OCI-LY7 (cell line): ENCODE data around the gene PPP1R3E. TPM values are rescaled to one million over a fixed set of nuclear protein-coding genes. Genes with fewer than 3 reads are reported as not detected.

Experiments
- BruUV-seq: library from RNA; stranded (reverse); fragments of 400-500 nt; replicated peaks from 2 replicates; lab custom pipeline; 2021; lab: Mats Ljungman, UMichigan
- CTCF ChIA-PET: fragments of 300-600 bp; sonication (Branson Sonifier 250); formaldehyde crosslinking; loops from one replicate; lab custom pipeline; 2022; ENCODE audit warnings: antibody characterized with exemption; ENCODE audit not compliant: unreplicated experiment; lab: Charles Lee
- POLR2A ChIA-PET: fragments of 300-600 bp; sonication (Branson Sonifier 250); formaldehyde crosslinking; loops from one replicate; lab custom pipeline; 2022; ENCODE audit warnings: antibody characterized with exemption; lab: Charles Lee
- DNase-seq: peaks from one replicate; pipeline ENCODE4 v3.0.0-alpha.2; 2015; ENCODE audit warnings: low spot score
- H2AFZ ChIP-seq: fragments of 200-600 bp; sonication (generic), shearing (Covaris generic); 2 replicates; pipeline ENCODE4 v1.6.1; 2014; ENCODE audit warnings: mild to moderate bottlenecking, antibody characterized with exemption, low read length, moderate library complexity
- H3K27ac ChIP-seq: fragments of 200-600 bp; sonication (generic); 2 replicates; pipeline ENCODE4 v1.5.1; 2014; ENCODE audit warnings: mixed run types, low read depth, mild to moderate bottlenecking, moderate library complexity, low read length, inconsistent platforms; ENCODE audit not compliant: poor library complexity, severe bottlenecking
- H3K36me3 ChIP-seq: fragments of 200-600 bp; sonication (generic); 2 replicates; pipeline ENCODE4 v1.6.1; 2014; ENCODE audit warnings: mild to moderate bottlenecking, antibody characterized with exemption, low read length, moderate library complexity, mixed read lengths; ENCODE audit not compliant: insufficient read depth
- H3K4me1 ChIP-seq: fragments of 200-600 bp; sonication (generic); 2 replicates; pipeline ENCODE4 v1.5.1; 2014; ENCODE audit warnings: mild to moderate bottlenecking, low read length; ENCODE audit not compliant: insufficient read depth, poor library complexity, severe bottlenecking
- H3K4me2 ChIP-seq: fragments of 200-600 bp; sonication (generic); 2 replicates; pipeline ENCODE4 v1.6.1; 2014; ENCODE audit warnings: mild to moderate bottlenecking, low read length
- H3K4me3 ChIP-seq: fragments of 200-600 bp; sonication (generic); 2 replicates; pipeline ENCODE4 v1.5.1; 2014; ENCODE audit warnings: mild to moderate bottlenecking, low read depth, low read length; ENCODE audit not compliant: poor library complexity, severe bottlenecking
- H3K79me2 ChIP-seq: fragments of 200-600 bp; sonication (generic); 2 replicates; pipeline ENCODE4 v1.6.1; 2016; ENCODE audit warnings: low read depth, mild to moderate bottlenecking, low read length, moderate library complexity, mixed read lengths; ENCODE audit not compliant: insufficient read depth
- H3K9me2 ChIP-seq: fragments of 200-600 bp; sonication (generic); 2 replicates; pipeline ENCODE4 v1.6.1; 2016; ENCODE audit warnings: mild to moderate bottlenecking, low read length, mixed read lengths; ENCODE audit not compliant: insufficient read depth
- H3K9me3 ChIP-seq: fragments of 200-600 bp; sonication (generic); 2 replicates; pipeline ENCODE4 v1.6.1; 2014; ENCODE audit warnings: mild to moderate bottlenecking, mixed run types, low read length, mixed read lengths
- H4K20me1 ChIP-seq: fragments of 200-600 bp; sonication (generic); 2 replicates; pipeline ENCODE4 v1.6.1; 2014; ENCODE audit warnings: mild to moderate bottlenecking, antibody characterized with exemption, low read length, moderate library complexity, mixed read lengths; ENCODE audit not compliant: insufficient read depth
- CTCF ChIP-seq: fragments of 200-600 bp; sonication (generic); conservative IDR thresholded peaks from 2 replicates; pipeline ENCODE4 v1.5.1; 2014; ENCODE audit warnings: mild to moderate bottlenecking, antibody characterized with exemption, low read length, moderate library complexity, mixed read lengths
- EZH2phosphoT487 ChIP-seq: fragments of 200-600 bp; sonication (generic); IDR thresholded peaks from 2 replicates; pipeline ENCODE4 v1.6.1; 2018; ENCODE audit warnings: low read depth, borderline replicate concordance, mild to moderate bottlenecking, mixed run types, antibody characterized with exemption, low read length, moderate library complexity, mixed read lengths
- intact Hi-C: fragments of 100-400 bp; cut with micrococcal nuclease; formaldehyde crosslinking; loops from one replicate; pipeline ENCODE4 v1.10.0; 2022; ENCODE audit not compliant: unreplicated experiment
- total RNA-seq, 2 experiments: library from RNA; depleted of rRNA in 1 of 2; stranded (reverse); fragments of >200 nt in 1 of 2; shearing (Covaris generic) in 1 of 2; gene quantifications; 2 replicates each; pipeline ENCODE4 v1.2.3, GENCODE V29; 2014 to 2022

Gene PPP1R3E
- total RNA-seq, 2 experiments from 2014 or later = 31.0 to 95.5 TPM

- H2AFZ ChIP-seq = no peak overlapping the region
- intact Hi-C loops = no loop called here
- no peaks in the 10 kb centered on the region for H3K36me3 ChIP-seq
- ChIA-PET CTCF (no interaction called here), POLR2A (no interaction called here)
- DNase-seq = no peak
- H4K20me1 ChIP-seq = no peaks in the 10 kb centered on the region
- no peak overlapping the region for H3K27ac ChIP-seq
- H3K4me3 ChIP-seq = no peak overlapping the region
- no TSS peak for BruUV-seq
- H3K9me3 ChIP-seq = no peaks in the 10 kb centered on the region
- no peaks in the 10 kb centered on the region for H3K4me1 ChIP-seq
- H3K9me2 ChIP-seq = no peaks in the 10 kb centered on the region
- no peaks in the 10 kb centered on the region for H3K79me2 ChIP-seq
- no peak overlapping the region for H3K4me2 ChIP-seq
- TF ChIP-seq CTCF = no peak
Measured at GRCh38 chr14:23349156-23349845, 46.6 kb upstream of the PPP1R3E start.

GRCh38 chr14:23348297-23348655, 45.6 kb upstream of the PPP1R3E start:
- Histone ChIP-seq H3K4me1 (no peaks in the 10 kb centered on the region), H4K20me1 (no peaks in the 10 kb centered on the region), H3K9me3 (no peaks in the 10 kb centered on the region), H3K27ac (no peak overlapping the region), H3K9me2 (no peaks in the 10 kb centered on the region), H3K36me3 (no peaks in the 10 kb centered on the region), H2AFZ (no peak overlapping the region), H3K4me2 (no peak overlapping the region), H3K4me3 (no peak overlapping the region), H3K79me2 (no peaks in the 10 kb centered on the region)
- no TSS peak for BruUV-seq
- intact Hi-C loops = no loop called here
- TF ChIP-seq EZH2phosphoT487 (no peak), CTCF (no peak)
- ChIA-PET CTCF (no interaction called here), POLR2A (no interaction called here)
- no peak for DNase-seq

- Histone ChIP-seq H4K20me1 (no peaks in the 10 kb centered on the region), H3K4me3 (no peak overlapping the region), H3K27ac (no peak overlapping the region), H2AFZ (no peak overlapping the region), H3K9me2 (no peaks in the 10 kb centered on the region), H3K4me1 (no peaks in the 10 kb centered on the region), H3K9me3 (no peaks in the 10 kb centered on the region), H3K79me2 (no peaks in the 10 kb centered on the region), H3K4me2 (no peak overlapping the region), H3K36me3 (no peaks in the 10 kb centered on the region)
- intact Hi-C loops = no loop called here
- CTCF ChIA-PET = no interaction called here
- DNase-seq = no peak
- no TSS peak for BruUV-seq
- POLR2A ChIA-PET = no interaction called here
- TF ChIP-seq EZH2phosphoT487 (no peak), CTCF (no peak)
Measured at GRCh38 chr14:23347406-23348296, 45.0 kb upstream of the PPP1R3E start.
